GM21528 (cell line): ENCODE results near the gene PTGES3.
"Not testable (repeated sequence)": the region's sequence is repeated elsewhere in the genome, so short reads cannot be mapped to it uniquely, and the experiment has no call there.

ENCODE experiments used
- ATAC-seq: cut with Tn5 transposase; IDR thresholded peaks from one replicate; pipeline ENCODE4 v1.9.1; 2021; ENCODE audit warnings: mild to moderate bottlenecking, moderate library complexity; ENCODE audit not compliant: unreplicated experiment, low FRiP score

Gene PTGES3

DNA sequence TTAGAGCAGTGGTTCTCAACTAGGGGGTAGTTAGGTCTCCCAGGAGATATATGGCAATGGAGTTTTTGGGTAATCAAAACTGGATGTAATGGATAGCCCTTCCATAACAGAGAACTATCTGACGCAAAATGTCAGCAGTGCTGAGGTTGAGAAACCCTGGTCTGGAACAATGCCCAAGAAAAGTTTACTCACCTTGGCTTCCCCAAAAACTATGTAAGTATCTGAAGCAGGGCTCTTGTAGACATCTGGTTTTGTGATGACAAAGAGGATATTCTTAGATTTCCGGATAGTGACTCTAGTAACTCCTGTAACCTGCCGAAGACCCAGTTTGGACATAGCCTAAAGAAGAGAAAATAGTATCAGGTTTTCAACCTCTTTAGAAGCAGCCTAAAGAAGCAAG, 25.3 kb upstream of the PTGES3 start:
- ATAC-seq = no peak

DNA sequence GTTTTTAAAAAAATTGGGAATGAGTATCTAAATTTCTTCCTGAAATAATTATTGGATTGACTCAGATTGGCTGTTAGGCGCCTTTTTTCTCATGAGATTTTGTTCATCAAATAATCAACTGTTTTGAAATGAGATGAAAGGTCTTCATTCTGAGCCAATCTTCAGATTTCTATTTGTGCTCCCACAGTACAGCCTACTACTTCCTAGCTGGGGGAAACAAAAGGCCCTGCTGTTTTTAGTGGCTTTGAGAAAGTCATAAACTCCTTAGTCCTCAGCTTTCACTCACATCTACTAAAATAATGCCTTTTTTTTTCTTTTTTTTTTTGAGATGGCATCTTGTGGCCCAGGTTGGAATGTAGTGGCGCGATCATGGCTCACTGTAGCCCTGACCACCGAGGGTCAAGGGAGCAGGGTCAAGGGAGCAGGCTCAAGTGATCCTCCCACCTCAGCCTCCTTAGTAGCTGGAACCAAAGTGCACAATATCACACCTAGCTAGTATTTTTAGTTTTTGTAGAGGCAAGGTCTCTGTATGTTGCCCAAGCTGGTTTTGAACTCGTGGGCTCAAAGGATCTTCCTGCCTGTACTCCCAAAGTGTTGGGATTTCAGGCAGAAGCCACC, 21.8 kb upstream of the PTGES3 start:
- ATAC-seq = no peak

DNA sequence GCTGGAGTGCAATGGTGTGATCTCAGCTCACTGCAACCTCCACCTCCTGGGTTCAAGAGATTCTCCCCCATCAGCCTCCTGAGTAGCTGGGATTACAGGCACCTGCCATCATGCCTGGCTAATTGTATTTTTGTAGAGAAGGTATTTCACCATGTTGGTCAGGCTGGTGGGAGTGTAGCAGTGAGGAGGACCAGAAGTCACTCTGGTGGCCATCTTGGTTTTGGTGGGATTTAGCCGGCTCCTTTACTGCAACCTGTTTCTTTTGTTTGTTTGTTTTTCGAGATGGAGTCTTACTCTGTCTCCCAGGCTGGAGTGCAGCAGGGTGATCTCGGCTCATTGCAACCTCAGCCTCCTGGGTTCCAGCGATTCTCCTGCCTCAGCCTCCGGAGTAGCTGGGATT, 16.4 kb upstream of the PTGES3 start:
- not testable (repeated sequence) for ATAC-seq

DNA sequence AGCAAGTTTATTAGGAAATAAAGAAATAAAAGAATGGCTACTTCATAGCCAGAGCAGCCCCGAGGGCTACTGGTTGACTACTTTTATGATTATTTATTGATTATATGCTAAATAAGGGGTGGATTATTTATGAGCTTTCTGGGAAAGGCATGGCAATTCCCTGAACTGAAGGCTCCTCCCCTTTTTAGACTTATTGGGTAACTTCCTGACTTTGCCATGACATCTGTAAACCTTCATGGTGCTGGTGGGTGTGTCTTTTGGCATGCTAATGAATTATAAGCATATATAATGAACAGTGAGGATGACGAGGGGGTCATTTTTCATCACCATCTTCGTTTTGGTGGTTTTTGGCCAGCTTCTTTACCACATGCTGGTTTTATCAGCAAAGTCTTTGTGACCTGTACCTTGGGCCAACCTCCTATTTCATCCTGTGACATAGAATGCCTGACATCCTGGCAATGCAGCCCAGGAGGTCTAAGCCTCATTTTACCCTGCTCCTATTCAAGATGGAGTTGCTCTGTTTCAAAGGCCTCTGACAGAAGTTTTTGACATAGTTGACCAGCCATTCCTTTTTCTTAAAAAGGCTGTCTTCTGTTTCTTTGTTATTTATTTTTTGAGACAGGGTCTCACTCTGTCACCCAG, 11.1 kb upstream of the PTGES3 start:
- no peak for ATAC-seq

DNA sequence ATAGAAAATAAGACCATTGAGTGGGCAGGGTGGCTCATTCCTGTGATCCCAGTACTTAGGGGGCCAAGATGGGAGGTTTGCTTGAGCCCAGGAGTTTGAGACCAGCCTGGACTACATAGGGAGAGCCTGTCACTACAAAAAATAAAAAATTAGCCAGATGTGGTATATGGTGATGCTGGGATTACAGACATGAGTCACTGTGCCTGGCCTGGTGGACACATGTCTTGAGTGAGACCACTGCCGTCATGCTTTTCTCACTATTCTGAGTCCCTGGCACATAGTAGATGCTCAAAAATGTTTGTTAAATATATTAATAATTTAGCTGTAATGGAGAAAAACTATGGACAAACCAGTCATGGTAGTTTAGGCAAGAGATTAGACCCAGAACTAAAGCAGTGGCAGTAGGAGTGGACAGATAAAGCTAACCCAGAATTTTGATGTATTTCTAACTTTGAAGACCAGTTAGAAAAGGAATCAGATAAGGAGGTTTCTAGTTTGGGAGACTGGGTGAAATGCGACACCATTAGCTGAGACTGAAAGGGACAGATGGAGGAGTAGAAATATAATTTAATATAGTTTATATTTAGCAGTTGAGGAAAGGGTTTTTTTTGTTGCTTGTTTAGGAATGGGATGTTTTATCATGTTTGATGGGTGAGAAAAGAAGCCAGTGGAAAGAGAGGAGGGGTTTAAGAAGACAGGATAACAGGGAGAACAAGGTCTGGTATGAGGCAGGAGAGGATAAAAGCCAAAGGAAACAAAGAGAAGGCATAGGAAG, 7.4 kb upstream of the PTGES3 start:
- ATAC-seq = no peak

DNA sequence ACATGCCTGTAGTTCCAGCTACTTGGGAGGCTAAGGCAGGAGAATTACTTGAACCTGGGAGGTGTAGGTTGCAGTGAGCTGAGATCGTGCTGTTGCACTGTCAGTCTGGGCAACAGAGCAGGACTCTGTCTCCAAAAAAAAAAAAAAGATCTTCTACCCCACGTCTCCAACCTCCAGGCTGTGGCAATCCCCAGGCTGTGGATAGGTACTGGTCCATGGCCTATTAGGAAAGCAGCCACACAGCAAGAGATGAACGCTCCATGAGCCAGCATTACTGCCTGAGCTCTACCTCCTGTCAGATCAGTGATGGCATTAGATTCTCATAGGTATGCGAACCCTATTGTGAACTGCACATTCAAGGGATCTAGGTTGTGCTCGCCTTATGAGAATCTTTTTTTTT, 6.1 kb upstream of the PTGES3 start:
- no peak for ATAC-seq

DNA sequence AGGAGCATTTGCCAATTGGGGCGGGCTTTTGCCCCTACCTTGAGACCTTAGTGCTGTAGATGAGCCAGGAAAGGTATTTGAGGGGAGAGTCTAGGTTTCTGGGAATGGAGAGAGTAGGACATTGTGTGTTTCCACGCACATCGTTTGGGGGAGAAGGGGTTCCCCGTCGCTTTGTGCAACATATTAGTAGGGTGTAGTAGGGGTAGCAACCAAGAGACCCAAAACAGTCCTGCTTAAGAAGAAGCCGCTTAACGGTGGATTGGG, 694 bp upstream of the PTGES3 start:
- no peak for ATAC-seq

DNA sequence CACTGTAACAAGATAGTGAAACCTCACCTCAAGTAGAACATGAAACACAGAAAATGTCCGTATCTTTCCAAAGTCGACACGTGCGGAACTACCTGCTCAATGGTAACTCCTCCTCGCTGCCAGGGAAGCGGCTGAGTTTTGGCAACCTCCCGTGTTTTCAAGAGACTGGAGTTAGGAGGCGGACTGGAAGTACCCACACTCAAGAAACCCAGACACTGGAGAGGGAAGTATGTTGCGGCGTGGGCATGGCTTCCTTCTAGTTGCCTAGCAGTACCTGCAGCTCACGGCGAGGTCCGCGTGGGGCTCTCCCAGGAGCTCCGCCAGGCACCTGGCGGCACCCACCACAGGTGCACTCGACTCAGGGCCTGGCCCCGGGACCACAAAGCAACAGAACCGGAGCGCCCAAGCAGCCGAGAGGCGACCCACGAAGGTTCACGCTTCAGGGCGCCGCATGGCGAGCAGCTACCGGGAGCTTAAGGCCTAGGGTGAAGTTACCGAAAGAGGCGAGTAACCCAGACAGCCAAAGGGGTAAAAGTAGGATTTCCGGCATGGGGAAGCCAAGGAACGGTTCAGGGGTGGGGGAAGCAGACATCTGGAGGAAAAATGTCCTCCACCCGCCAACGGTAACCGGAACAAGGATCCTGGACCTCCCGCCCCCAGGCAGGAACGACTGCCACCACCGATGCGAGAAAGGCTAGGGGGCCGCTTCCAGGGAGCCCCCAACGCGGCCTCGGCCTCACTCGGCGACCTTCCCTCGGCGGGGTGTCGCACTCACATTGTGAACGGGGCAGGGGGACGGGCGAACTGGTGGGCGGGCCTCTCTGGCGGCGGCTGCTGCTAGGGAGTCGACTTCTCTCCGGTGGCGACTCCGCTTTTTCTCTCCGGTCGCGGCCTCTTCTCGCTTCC, 608 bp downstream of the PTGES3 start:
- peak; percentile 21 for ATAC-seq

DNA sequence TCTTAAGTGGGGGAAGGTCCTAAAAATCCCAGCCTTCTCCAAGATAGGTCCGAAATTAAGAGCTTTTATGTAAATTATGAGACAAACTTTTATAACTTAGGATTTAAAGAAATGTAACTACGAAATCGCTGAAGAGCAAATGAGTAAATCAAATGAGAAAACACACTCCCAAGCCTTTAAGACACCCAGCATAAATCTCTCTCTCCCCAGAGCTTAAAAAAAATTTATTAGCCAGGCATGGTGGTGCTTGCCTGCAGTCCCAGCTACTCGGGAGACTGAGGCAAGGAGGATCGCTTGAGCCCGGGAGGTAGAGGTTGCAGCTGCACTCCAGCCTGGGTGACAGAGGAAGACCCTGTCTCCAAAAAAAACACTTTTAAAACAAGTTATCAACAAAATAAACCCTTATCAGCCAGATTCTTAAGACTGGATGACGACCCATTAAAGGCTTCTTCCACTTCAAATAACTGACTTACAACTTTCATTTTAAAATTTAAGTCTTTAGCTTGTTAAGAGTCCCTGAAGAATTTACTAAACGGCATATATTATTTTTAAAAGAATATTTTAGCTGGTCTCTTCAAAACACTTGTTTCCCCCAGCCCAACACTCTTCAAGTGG, 3.2 kb downstream of the PTGES3 start:
- no peak for ATAC-seq

DNA sequence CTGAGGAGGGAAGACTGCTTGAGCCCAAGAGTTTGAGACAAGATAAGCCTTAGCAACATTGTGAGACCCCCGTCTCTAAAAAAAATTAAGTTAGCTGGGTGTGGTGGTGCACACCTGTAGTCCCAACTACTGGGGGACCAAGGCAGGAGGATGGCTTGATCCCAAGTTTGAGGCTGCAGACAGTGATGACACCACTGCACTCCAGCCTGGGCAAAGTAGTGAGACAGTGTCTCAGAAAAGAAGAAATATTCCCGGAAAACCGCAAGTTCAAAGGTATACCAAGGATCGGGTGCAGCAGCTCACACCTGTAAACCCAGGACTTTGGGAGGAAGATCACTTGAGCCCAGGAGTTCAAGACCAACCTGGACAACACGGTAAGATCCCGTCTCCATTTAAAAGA, 5.8 kb downstream of the PTGES3 start:
- ATAC-seq = no peak

DNA sequence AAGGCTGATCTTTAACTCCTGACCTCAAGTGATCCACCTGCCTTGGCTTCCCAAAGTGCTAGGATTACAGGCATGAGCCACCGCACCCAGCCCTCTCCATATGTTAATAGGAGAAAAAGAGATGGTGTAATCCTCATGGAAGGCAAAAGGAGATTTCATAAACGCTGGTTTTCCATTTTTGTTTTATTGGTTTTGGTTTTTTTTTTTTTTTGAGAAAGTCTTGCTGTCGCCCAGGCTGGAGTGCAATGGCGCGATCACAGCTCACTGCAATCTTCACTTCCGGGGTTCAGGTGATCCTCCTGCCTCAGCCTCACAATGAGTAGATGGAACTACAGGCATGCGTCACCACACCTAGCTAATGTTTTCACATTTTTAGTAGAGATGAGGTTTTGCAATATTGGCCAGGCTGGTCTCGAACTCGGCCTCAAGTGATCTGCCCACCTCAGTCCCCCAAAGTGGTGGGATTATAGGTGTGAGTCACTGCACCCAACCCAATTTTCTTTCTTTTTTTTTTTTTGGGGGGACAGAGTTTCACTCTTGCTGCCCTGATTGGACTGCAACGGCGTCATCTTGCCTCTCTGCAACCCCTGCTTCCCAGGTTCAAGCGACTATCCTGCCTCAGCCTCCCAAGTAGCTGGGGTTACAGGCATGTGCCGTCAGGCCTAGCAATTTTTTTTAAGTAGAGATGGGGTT, 8.1 kb downstream of the PTGES3 start:
- no peak for ATAC-seq

DNA sequence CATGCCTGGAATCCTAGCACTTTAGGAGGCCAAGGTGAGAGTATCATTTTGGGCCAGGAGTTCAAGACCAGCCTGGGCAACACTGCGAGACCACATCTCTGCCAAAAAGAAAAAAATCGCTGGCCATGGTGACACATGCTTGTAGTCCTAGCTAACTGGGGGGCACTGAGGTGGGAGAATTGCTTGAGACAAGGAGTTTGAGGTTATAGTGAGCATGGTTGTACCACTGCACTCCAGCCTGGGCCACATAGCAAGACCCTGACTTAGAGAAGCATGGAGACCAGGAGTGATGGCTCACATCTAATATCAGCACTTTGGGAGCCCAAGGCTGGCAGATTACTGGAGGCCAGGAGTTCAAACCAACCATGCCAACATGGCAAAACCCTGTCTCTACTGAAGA, 9.2 kb downstream of the PTGES3 start:
- no peak for ATAC-seq

DNA sequence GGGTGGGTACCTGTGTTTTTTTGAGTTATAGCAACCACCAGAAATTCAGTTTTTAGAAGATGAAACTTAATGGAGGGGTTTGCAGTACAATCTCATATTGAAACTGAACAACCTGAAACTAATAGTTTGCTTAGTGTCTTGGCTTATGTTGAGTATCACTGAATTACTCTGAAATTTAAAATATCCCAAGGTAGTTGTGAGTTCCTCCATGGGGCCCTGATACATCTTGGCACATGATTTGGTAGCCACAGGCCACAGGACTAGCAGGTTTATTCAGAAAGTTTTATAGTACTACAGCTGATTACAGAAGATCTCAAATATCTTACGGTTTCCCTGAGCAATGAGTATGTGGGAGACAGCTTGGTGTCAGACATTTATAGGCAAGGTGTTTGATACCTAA, 10.4 kb downstream of the PTGES3 start:
- ATAC-seq = no peak

DNA sequence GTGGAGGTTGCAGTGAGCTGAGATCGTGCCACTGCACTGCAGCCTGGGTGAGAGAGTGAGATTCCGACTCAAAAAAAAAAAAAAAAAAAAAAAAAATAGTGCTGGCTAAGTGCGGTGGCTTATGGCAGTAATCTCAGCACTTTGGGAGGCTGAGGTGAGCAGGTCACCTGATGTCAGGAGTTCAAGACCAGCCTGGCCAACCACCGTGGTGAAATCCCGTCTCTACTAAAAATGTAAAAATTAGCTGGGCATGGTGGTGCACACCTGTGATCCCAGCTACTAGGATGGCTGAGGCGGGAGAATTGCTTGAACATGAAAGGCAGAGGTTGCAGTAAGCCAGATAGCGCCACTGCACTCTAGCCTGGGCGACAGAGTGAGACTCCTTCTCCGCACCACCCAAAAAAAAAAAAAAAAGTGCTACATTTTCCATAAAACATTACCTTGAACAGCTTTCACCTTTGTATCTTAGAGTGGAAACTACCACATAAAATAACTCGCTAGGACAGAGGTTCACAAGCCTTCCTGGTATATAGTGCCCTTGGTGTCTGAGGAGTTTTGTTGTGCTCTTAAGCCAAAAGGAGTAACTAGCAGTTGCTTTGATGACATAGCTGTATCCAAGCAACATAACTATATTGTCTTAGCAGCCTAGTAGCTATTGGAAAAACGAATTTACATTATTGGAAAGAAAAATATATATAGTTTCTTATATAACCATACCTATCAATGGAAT, 11.1 kb downstream of the PTGES3 start:
- ATAC-seq = no peak

DNA sequence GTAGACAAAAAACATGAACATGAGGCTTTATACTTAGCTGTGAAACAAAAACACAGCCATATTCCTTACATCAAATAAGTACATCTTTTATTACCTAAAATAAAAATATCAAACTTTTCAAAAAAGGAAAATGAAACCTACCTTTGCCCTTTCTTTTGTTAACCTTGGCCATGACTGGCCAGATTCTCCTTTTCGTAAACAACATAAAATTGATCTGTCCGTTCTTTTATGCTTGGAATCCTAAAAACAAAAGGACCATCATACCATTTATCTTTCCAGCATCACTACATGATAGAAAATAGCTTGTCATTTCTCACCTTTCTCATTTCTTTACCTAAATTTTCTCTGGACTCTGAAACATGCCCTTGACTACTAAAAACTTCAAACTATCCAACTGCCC, 16.5 kb downstream of the PTGES3 start:
- no peak for ATAC-seq

DNA sequence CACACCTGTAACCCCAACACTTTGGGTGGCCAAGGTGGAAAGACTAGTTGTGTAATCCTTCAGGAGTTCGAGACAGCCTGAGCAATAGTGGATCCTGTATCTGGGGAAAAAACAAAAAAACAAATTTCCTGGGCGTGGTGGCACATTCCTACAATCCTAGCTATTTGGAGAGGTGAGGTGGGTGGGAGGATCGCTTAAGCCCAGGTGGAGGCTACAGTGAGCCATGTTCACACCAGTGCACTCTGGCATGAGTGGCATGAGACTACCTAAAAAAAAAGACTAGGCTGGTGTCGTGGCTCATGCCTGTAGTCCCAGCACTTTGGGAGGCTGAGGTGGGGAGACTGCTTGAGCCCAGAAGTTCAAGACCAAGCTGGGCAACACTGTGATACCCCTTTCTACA, 17.2 kb downstream of the PTGES3 start:
- no peak for ATAC-seq

DNA sequence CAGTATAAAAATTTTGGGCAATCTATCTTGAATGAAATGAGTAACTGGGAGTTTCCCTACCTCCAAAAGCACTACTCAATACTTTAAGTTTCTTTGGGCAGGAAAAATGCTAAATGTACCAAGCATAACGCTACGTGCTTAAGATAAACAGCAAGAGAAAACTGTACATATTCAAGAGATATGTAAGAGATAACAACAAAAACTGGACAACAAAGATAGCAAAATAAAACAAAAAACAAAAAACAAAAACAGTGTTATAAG, 20.0 kb downstream of the PTGES3 start:
- no peak for ATAC-seq

DNA sequence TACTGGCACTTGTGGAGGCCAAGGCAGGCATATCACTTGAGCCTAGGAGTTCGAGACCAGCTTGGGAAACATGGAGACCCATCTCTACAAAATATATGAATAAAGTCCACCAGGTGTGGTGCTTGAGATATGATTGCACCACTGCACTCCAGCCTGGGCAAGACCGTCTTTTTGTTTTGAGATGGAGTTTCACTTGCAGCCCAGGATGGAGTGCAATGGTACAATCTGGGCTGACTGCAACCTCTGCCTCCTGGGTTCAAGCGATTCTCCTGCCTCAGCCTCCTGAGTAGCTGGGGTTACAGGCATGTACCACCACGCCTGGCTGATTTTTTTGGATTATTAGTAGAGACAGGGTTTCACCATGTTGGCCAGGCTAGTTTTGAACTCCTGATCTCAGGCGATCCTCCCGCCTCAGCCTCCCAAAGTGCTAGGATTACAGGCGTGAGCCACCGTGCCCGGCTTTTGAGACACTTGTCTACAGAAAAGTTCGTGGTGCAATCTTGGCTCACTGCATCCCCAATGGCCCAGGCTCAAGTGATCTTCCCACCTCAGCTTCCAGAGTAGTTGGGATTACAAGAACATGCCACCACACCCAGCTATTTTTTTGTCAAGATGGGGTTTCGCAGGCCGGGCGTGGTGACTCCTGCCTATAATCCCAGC, 26.0 kb downstream of the PTGES3 start:
- ATAC-seq = no peak

DNA sequence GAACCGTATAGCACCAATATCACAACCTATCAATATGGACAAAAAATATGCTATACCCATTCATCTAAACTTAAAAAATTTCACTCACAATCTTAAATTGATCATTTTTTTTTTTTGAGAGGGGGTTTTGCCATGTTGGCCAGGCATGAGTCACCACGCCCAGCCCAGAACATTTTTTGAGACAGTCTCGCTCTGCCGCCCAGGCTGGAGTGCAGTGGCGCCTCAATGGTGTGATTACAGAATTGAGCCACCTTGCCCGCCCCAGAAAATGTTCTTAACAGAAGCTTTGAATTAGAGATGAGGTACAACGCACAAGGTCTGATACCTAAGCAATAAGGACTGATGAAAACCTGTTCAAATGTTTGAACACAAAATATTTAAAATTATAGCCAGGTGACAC, 26.5 kb downstream of the PTGES3 start:
- ATAC-seq = no peak
